ENCODE results near the gene RSPO1. TPM values are rescaled to one million over a fixed set of nuclear protein-coding genes. Genes with fewer than 3 reads are reported as not detected.

RSPO1 gene
- polyA plus RNA-seq, 1 of the 3 experiments (the other 2 are of a cell fraction), result 0.03 TPM

- no peak for TF ChIP-seq USF2 (IDR thresholded peaks at IDR 0.05; ENCODE audit: borderline replicate concordance, low read depth, low read length)
- no peak for TF ChIP-seq GATA2 (CRISPR knock-in tag; IDR thresholded peaks at IDR 0.05)
- TF ChIP-seq PBX3 (IDR thresholded peaks at IDR 0.05), result no peak
- no peak for TF ChIP-seq FOSL2 (IDR thresholded peaks at IDR 0.05; ENCODE audit: borderline replicate concordance, low read depth)
- no peak for TF ChIP-seq EZH2phosphoT487 (IDR thresholded peaks at IDR 0.05; ENCODE audit: borderline replicate concordance, low read depth)
- TF ChIP-seq, protein P1, sequence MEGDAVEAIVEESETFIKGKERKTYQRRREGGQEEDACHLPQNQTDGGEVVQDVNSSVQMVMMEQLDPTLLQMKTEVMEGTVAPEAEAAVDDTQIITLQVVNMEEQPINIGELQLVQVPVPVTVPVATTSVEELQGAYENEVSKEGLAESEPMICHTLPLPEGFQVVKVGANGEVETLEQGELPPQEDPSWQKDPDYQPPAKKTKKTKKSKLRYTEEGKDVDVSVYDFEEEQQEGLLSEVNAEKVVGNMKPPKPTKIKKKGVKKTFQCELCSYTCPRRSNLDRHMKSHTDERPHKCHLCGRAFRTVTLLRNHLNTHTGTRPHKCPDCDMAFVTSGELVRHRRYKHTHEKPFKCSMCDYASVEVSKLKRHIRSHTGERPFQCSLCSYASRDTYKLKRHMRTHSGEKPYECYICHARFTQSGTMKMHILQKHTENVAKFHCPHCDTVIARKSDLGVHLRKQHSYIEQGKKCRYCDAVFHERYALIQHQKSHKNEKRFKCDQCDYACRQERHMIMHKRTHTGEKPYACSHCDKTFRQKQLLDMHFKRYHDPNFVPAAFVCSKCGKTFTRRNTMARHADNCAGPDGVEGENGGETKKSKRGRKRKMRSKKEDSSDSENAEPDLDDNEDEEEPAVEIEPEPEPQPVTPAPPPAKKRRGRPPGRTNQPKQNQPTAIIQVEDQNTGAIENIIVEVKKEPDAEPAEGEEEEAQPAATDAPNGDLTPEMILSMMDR (IDR thresholded peaks at IDR 0.05), result no peak
- TF ChIP-seq, protein P2, sequence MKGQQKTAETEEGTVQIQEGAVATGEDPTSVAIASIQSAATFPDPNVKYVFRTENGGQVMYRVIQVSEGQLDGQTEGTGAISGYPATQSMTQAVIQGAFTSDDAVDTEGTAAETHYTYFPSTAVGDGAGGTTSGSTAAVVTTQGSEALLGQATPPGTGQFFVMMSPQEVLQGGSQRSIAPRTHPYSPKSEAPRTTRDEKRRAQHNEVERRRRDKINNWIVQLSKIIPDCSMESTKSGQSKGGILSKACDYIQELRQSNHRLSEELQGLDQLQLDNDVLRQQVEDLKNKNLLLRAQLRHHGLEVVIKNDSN (IDR thresholded peaks at IDR 0.05; ENCODE audit: borderline replicate concordance, low read depth), result no peak
These were observed 67.7 kb downstream of the RSPO1 start (continued) for GRCh38 chr1:37567023-37567422.

DNA sequence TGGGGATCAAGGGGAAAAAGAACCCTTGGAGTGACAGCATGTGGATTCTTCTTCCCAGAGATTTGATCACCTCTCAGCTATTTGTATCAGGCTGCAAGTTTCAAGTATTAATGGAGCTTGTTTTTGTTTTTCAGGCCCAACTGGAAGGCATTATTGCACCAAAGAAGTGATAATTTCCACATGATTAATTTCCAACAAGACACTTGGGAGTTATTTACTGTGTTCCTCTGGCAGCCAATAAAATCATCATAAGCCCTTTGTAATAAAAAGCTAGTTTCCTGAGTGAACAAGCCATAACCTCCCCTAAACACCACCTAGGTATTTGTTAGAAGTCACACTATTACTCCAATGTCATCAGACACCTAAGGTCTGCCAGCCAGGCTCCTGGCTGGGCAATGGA lies 69.8 kb downstream of the RSPO1 start:
- Histone ChIP-seq H3K9me3 (no peaks in the 10 kb centered on the region), H3K9ac (no peak overlapping the region), H3K4me1 (ENCODE audit: control insufficient read depth in 1 of 2, insufficient read depth in 2 of 2, low read depth in 1 of 2, low read length in 1 of 2) (no peaks in the 10 kb centered on the region), H3K9me2 (no peaks in the 10 kb centered on the region), H3K27ac (ENCODE audit: low read depth in 2 of 2, low read length in 1 of 2) (no peak overlapping the region), H3K27me3 (ENCODE audit: insufficient read depth) (no peaks in the 10 kb centered on the region), H4K20me1 (ENCODE audit: insufficient read depth) (no peaks in the 10 kb centered on the region), H3K4me3 (ENCODE audit: low read depth in 2 of 2, low read length in 1 of 2) (no peak overlapping the region), H2AFZ (ENCODE audit: low read depth) (no peak overlapping the region), H3K4me2 (no peak overlapping the region), H3K36me3 (replicated peaks in 1 of 2; ENCODE audit: control insufficient read depth in 1 of 2, insufficient read depth in 2 of 2, low read length in 1 of 2) (peaks cover 55 to 64% of the 10 kb centered on the region in 2 experiments), H3K79me2 (ENCODE audit: insufficient read depth) (no peaks in the 10 kb centered on the region), H3F3A (replicated peaks; ENCODE audit: insufficient read depth) (peaks cover 23% of the 10 kb centered on the region)
- TF ChIP-seq ZBTB33 (IDR thresholded peaks at IDR 0.05; ENCODE audit: borderline replicate concordance, low read depth) (no peak), MXI1 (IDR thresholded peaks at IDR 0.05; ENCODE audit: low read depth, low read length) (no peak), EZH2phosphoT487 (IDR thresholded peaks at IDR 0.05; ENCODE audit: borderline replicate concordance, low read depth) (no peak), SMC3 (IDR thresholded peaks at IDR 0.05; ENCODE audit: low read depth, low read length) (no peak), TCF12 (IDR thresholded peaks at IDR 0.05) (no peak), FOXJ3 (CRISPR knock-in tag; IDR thresholded peaks at IDR 0.05) (no peak), JUND (IDR thresholded peaks at IDR 0.05) (no peak), EP300 (IDR thresholded peaks at IDR 0.05; ENCODE audit: borderline replicate concordance in 1 of 2, low read depth in 1 of 2, low read length in 1 of 2) (no peak), TEAD4 (IDR thresholded peaks at IDR 0.05; ENCODE audit: borderline replicate concordance, insufficient read depth) (no peak), GATA2 (CRISPR knock-in tag; IDR thresholded peaks at IDR 0.05) (no peak), RFX5 (IDR thresholded peaks at IDR 0.05; ENCODE audit: low read length) (no peak), USF2 (IDR thresholded peaks at IDR 0.05; ENCODE audit: borderline replicate concordance, low read depth, low read length) (no peak), NRF1 (IDR thresholded peaks at IDR 0.05; ENCODE audit: low read depth, low read length) (no peak)
- DNase-seq, result no peak
- POLR2A ChIA-PET, result interaction anchor here (1.2 kb wide), 1 partner anchor 295 kb away, joined by 3 read pairs; the partner anchor contains the start of gene MTF1
- CTCF ChIA-PET, result interaction anchor here (1.3 to 1.7 kb wide), 2 partner anchors 39 to 78 kb away, joined by 3 to 5 read pairs; no protein-coding TSS in a partner anchor
